K562 (cell line): ENCODE results near the gene FAM83D. TPM values are rescaled to one million over a fixed set of nuclear protein-coding genes. Genes with fewer than 3 reads are reported as not detected.

Experiments
- CBX3 ChIP-seq, 2 experiments: IDR thresholded peaks; 1 replicate in 1 of 2; 2 replicates in 1 of 2; pipeline ENCODE4 v1.6.1; 2012; ENCODE audit warnings: inconsistent platforms in 2 of 2, low read length in 2 of 2, borderline replicate concordance in 1 of 2, control low read depth in 1 of 2
- DPF2 ChIP-seq: fragments of 450-650 bp; IDR thresholded peaks from 2 replicates; pipeline ENCODE4 v1.6.1; 2016
- NFE2L1 ChIP-seq: fragments of 450-650 bp; IDR thresholded peaks from 2 replicates; pipeline ENCODE4 v1.6.1; 2016; ENCODE audit warnings: missing genetic modification characterization, low read depth, mild to moderate bottlenecking, missing compliant biosample characterization, moderate library complexity, borderline replicate concordance
- NFIX ChIP-seq: fragments of 250-450 bp; sonication (Bioruptor Pico); IDR thresholded peaks from 2 replicates; pipeline ENCODE4 v1.4.0; 2020; ENCODE audit warnings: low read depth, mild to moderate bottlenecking, moderate library complexity
- NKRF ChIP-seq: fragments of 450-650 bp; IDR thresholded peaks from 2 replicates; pipeline ENCODE4 v1.6.1; 2016; ENCODE audit warnings: borderline replicate concordance
- PRPF4 ChIP-seq: fragments of 200-400 bp; formaldehyde crosslinking; IDR thresholded peaks from one replicate; pipeline ENCODE4 v1.6.1; 2017; ENCODE audit warnings: low read length, low read depth, mild to moderate bottlenecking; ENCODE audit not compliant: insufficient read depth, poor library complexity, severe bottlenecking
- TEAD4 ChIP-seq, 2 experiments: sonication (generic) in 1 of 2; formaldehyde crosslinking in 1 of 2; IDR thresholded peaks; 2 replicates each; pipeline versions ENCODE4 v1.6.1 to v1.8.0; 2012 to 2022; ENCODE audit warnings: borderline replicate concordance in 1 of 2, inconsistent platforms in 1 of 2, low read length in 1 of 2, mild to moderate bottlenecking in 1 of 2, missing genetic modification reagents in 1 of 2
- ZBTB40 ChIP-seq, 2 experiments: fragments of 450-650 bp in 1 of 2; sonication (generic) in 1 of 2; formaldehyde crosslinking in 1 of 2; IDR thresholded peaks; 2 replicates each; pipeline versions ENCODE4 v1.7.1 to v1.9.0; 2016 to 2022; ENCODE audit warnings: inconsistent platforms in 1 of 2, mild to moderate bottlenecking in 1 of 2, missing genetic modification reagents in 1 of 2
- ZC3H11A ChIP-seq: IDR thresholded peaks from 2 replicates; pipeline ENCODE4 v1.6.1; 2012; ENCODE audit warnings: low read depth, low read length, improper control_type of control experiment
- polyA plus RNA-seq, 8 experiments: library from polyadenylated mRNA; depleted of rRNA in 4 of 8; stranded (reverse) in 5 of 8; unstranded in 3 of 8; fragments of >200 nt; fragmentation: Nextera tagmentation in 2 of 8; fragmentation: Illumina TruSeq in 1 of 8; extraction: Ambion mirVana in 2 of 8; extraction: Trizol in 1 of 8; gene quantifications; 2 replicates each; pipeline versions ENCODE4 v1.2.1 to v1.2.3, GENCODE V29; 2011 to 2014; ENCODE audit warnings: inconsistent platforms in 1 of 8, missing spikeins in 1 of 8
- total RNA-seq, 7 experiments: library from RNA; depleted of rRNA in 6 of 7; stranded (reverse); fragments of >200 nt in 6 of 7; fragmentation: Illumina TruSeq in 2 of 7; extraction: Trizol in 2 of 7; gene quantifications; 2 replicates each; pipeline versions ENCODE4 v1.2.1 to v1.2.3, GENCODE V29; 2011 to 2021; ENCODE audit warnings: low replicate concordance in 1 of 7

The FAM83D gene
- total and polyA plus RNA-seq, 9 of the 15 experiments (the other 6 are each of a cell fraction or from before 2014, with no cell fraction given): 8.2 to 66.1 (median 43.5) TPM

GRCh38 chr20:38995536-38996044 is 69.4 kb downstream of the FAM83D start (continued):
- TF ChIP-seq ZC3H11A (no peak), NFIX (CRISPR knock-in tag) (no peak), TEAD4 (IDR thresholded peaks at IDR 0.05; ENCODE audit: low read length) (peak; percentile 88), TEAD4 (CRISPR knock-in tag; IDR thresholded peaks at IDR 0.05; ENCODE audit: borderline replicate concordance) (no peak), ZBTB40 (IDR thresholded peaks at IDR 0.05) (no peak), ZBTB40 (CRISPR knock-in tag; IDR thresholded peaks at IDR 0.05) (no peak), CBX3 (IDR thresholded peaks at IDR 0.05; ENCODE audit: borderline replicate concordance in 1 of 2, low read length in 2 of 2) (no peak), NKRF (no peak), DPF2 (peak; percentile 85), NFE2L1 (tag) (no peak), PRPF4 (no peak)
